HepG2 (cell line): ENCODE data around the gene SMC1A. TPM values are rescaled to one million over a fixed set of nuclear protein-coding genes. Genes with fewer than 3 reads are reported as not detected.

Experiments used
- ATAC-seq: fragments of 200-7000 bp; cut with Tn5 transposase; 3 replicates; pipeline ENCODE4 v1.9.1; 2020; ENCODE audit warnings: mild to moderate bottlenecking, moderate library complexity
- BruUV-seq: library from RNA; stranded (reverse); fragments of 400-500 nt; replicated peaks from 2 replicates; lab custom pipeline; 2021; lab: Mats Ljungman, UMichigan
- CTCF ChIA-PET: fragments of 300-600 bp; formaldehyde crosslinking; extraction: SDS; loops from one replicate; lab custom pipeline; 2021; ENCODE audit warnings: low total read pairs, inconsistent platforms, low intra/inter-chr PET ratio; lab: Yijun Ruan, JAX
- POLR2A ChIA-PET: fragments of 350-600 bp; sonication (Branson Sonifier 250); formaldehyde crosslinking; loops from one replicate; lab custom pipeline; 2020; ENCODE audit warnings: antibody characterized with exemption, inconsistent platforms; lab: Yijun Ruan, JAX
- DNase-seq: peaks from one replicate; pipeline ENCODE4 v3.0.0-alpha.2; 2015; ENCODE audit warnings: low spot score
- FAIRE-seq: peaks from 3 replicates; lab custom pipeline; 2011; peaks lifted over from hg19 to GRCh38; lab: Jason Lieb, UNC
- H2AFZ ChIP-seq: one replicate; pipeline ENCODE4 v1.6.1; 2011; ENCODE audit warnings: low read length, inconsistent platforms
- H3K27ac ChIP-seq: fragments of 300-600 bp; 3 replicates; pipeline ENCODE4 v1.8.0; 2011; ENCODE audit warnings: mixed run types, mild to moderate bottlenecking, mixed read lengths, low read length, inconsistent platforms; ENCODE audit not compliant: insufficient read depth; ENCODE audit errors: extremely low read length
- H3K27me3 ChIP-seq, 2 experiments: fragments of 200-600 bp in 1 of 2; 2 replicates in 1 of 2; 3 replicates in 1 of 2; pipeline versions ENCODE4 v1.6.0 to v1.8.0; 2011; ENCODE audit warnings: low read length in 2 of 2, mild to moderate bottlenecking in 2 of 2, moderate library complexity in 2 of 2, inconsistent platforms in 1 of 2; ENCODE audit not compliant: insufficient read depth in 2 of 2, control insufficient read depth in 1 of 2
- H3K36me3 ChIP-seq, 2 experiments: fragments of 200-600 bp in 1 of 2; replicated peaks in 1 of 2; 2 replicates in 1 of 2; 3 replicates in 1 of 2; pipeline versions ENCODE4 v1.5.1 to v1.8.0; 2011; ENCODE audit warnings: low read length in 2 of 2, inconsistent platforms in 1 of 2; ENCODE audit not compliant: insufficient read depth in 2 of 2, control insufficient read depth in 1 of 2
- H3K4me1 ChIP-seq: 2 replicates; pipeline ENCODE4 v1.5.1; 2012; ENCODE audit warnings: low read length, inconsistent platforms; ENCODE audit not compliant: insufficient read depth
- H3K4me2 ChIP-seq: 2 replicates; pipeline ENCODE4 v1.6.0; 2011; ENCODE audit warnings: low read depth, low read length, inconsistent platforms
- H3K4me3 ChIP-seq, 3 experiments: fragments of 200-600 bp in 1 of 3; sonication (generic), shearing (Covaris generic) in 1 of 3; replicated peaks in 1 of 3; 2 replicates each; pipeline ENCODE4 v1.5.1; 2011 to 2016; ENCODE audit warnings: low read length in 3 of 3, inconsistent platforms in 2 of 3, low read depth in 2 of 3, mild to moderate bottlenecking in 2 of 3, control low read depth in 1 of 3, mixed read lengths in 1 of 3; ENCODE audit not compliant: insufficient read depth in 1 of 3
- H3K79me2 ChIP-seq: one replicate; pipeline ENCODE4 v1.6.1; 2011; ENCODE audit warnings: low read length, inconsistent platforms; ENCODE audit not compliant: insufficient read depth
- H3K9ac ChIP-seq: 2 replicates; pipeline ENCODE4 v1.6.0; 2011; ENCODE audit warnings: mild to moderate bottlenecking, low read depth, low read length, inconsistent platforms; ENCODE audit not compliant: insufficient read depth
- H3K9me3 ChIP-seq: 2 replicates; pipeline ENCODE4 v1.5.1; 2012; ENCODE audit warnings: mild to moderate bottlenecking, low read length
- H4K20me1 ChIP-seq: 2 replicates; pipeline ENCODE4 v1.6.0; 2011; ENCODE audit warnings: inconsistent platforms, mild to moderate bottlenecking, low read length, moderate library complexity; ENCODE audit not compliant: insufficient read depth
- DNMT3B ChIP-seq: conservative IDR thresholded peaks from 2 replicates; pipeline ENCODE4 v1.6.1; 2016; ENCODE audit warnings: missing biosample characterization, control low read depth
- ISL2 ChIP-seq: sonication (generic); formaldehyde crosslinking; IDR thresholded peaks from 2 replicates; pipeline ENCODE4 v1.5.0; 2020; ENCODE audit warnings: missing genetic modification reagents
- JARID2 ChIP-seq: sonication (generic); formaldehyde crosslinking; IDR thresholded peaks from 2 replicates; pipeline ENCODE4 v1.8.1; 2023; ENCODE audit warnings: missing genetic modification reagents, inconsistent platforms; ENCODE audit not compliant: insufficient replicate concordance
- MTA3 ChIP-seq: sonication (generic); formaldehyde crosslinking; IDR thresholded peaks from 2 replicates; pipeline ENCODE4 v1.4.0; 2020; ENCODE audit warnings: missing genetic modification reagents
- MXD3 ChIP-seq: IDR thresholded peaks from 2 replicates; pipeline ENCODE4 v1.6.1; 2016; ENCODE audit warnings: mild to moderate bottlenecking, missing biosample characterization, missing genetic modification reagents
- NBN ChIP-seq: fragments of 450-650 bp; conservative IDR thresholded peaks from 2 replicates; pipeline ENCODE4 v1.6.1; 2017
- PCBP2 ChIP-seq: fragments of 200-400 bp; formaldehyde crosslinking; optimal IDR thresholded peaks from 2 replicates; pipeline ENCODE3; 2018; ENCODE audit warnings: low read length, low read depth; ENCODE audit not compliant: poor library complexity, severe bottlenecking
- RARA ChIP-seq: IDR thresholded peaks from 2 replicates; pipeline ENCODE4 v1.6.1; 2016; ENCODE audit warnings: missing genetic modification reagents, missing compliant biosample characterization
- SMARCC2 ChIP-seq: fragments of 450-650 bp; IDR thresholded peaks from 2 replicates; pipeline ENCODE4 v1.6.1; 2017; ENCODE audit warnings: antibody characterized with exemption, mild to moderate bottlenecking
- SNRNP70 ChIP-seq: fragments of 200-400 bp; formaldehyde crosslinking; IDR thresholded peaks from 2 replicates; pipeline ENCODE4 v1.6.1; 2017; ENCODE audit warnings: mild to moderate bottlenecking, low read depth, low read length, moderate library complexity
- SP140L ChIP-seq: sonication (generic); formaldehyde crosslinking; IDR thresholded peaks from 2 replicates; pipeline ENCODE4 v1.4.0; 2020; ENCODE audit warnings: missing genetic modification reagents, borderline replicate concordance
- SSRP1 ChIP-seq: IDR thresholded peaks from 2 replicates; pipeline ENCODE4 v1.6.1; 2016; ENCODE audit warnings: control low read depth
- TMF1 ChIP-seq: sonication (generic); formaldehyde crosslinking; IDR thresholded peaks from 2 replicates; pipeline ENCODE4 v1.8.1; 2022; ENCODE audit warnings: low read depth, missing genetic modification reagents
- ZFP82 ChIP-seq: sonication (generic); formaldehyde crosslinking; IDR thresholded peaks from 2 replicates; pipeline ENCODE4 v1.5.1; 2020; ENCODE audit warnings: mild to moderate bottlenecking, missing genetic modification reagents, borderline replicate concordance
- ZNF331 ChIP-seq: sonication (generic); formaldehyde crosslinking; IDR thresholded peaks from 2 replicates; pipeline ENCODE4 v1.4.0; 2020; ENCODE audit warnings: missing genetic modification reagents
- ZNF570 ChIP-seq: sonication (generic); formaldehyde crosslinking; IDR thresholded peaks from 2 replicates; pipeline ENCODE4 v1.4.0; 2020; ENCODE audit warnings: mild to moderate bottlenecking, missing genetic modification reagents, borderline replicate concordance
- ZNF678 ChIP-seq: sonication (generic); formaldehyde crosslinking; IDR thresholded peaks from 2 replicates; pipeline ENCODE4 v1.4.0; 2020; ENCODE audit warnings: mild to moderate bottlenecking, missing genetic modification reagents
- ZNF747 ChIP-seq: sonication (generic); formaldehyde crosslinking; IDR thresholded peaks from 2 replicates; pipeline ENCODE4 v1.8.1; 2023; ENCODE audit warnings: missing genetic modification reagents, mild to moderate bottlenecking, borderline replicate concordance
- ZNF768 ChIP-seq: sonication (generic); formaldehyde crosslinking; IDR thresholded peaks from 2 replicates; pipeline ENCODE4 v1.4.0; 2020; ENCODE audit warnings: missing genetic modification reagents
- WGBS: methylation state at CpG from one replicate; pipeline ENCODE4 v1.1.6; 2017; ENCODE audit warnings: low lambda C conversion rate; 5-methylcytosine and 5-hydroxymethylcytosine counted together
- in situ Hi-C: cut with HindIII; loops from 2 replicates; pipeline ENCODE4 v1.10.0; 2017; ENCODE audit warnings: low pct_unique_long_range_greater_than_20kb; ENCODE audit not compliant: extremely low pct_ligation_motif_present
- intact Hi-C: fragments of 100-400 bp; cut with micrococcal nuclease; formaldehyde crosslinking; loops from one replicate; pipeline ENCODE4 v1.10.0; 2022; ENCODE audit not compliant: unreplicated experiment
- polyA plus RNA-seq, 8 experiments: library from polyadenylated mRNA; depleted of rRNA in 3 of 8; stranded (reverse) in 7 of 8; unstranded in 1 of 8; fragments of >200 nt; fragmentation: Illumina TruSeq in 4 of 8; extraction: Trizol in 4 of 8; gene quantifications; 2 replicates each; pipeline versions ENCODE4 v1.2.1 to v1.2.3, GENCODE V29; 2011 to 2016; ENCODE audit warnings: low read depth in 4 of 8, missing spikeins in 1 of 8, mixed read lengths in 1 of 8; ENCODE audit not compliant: insufficient read depth in 1 of 8
- total RNA-seq, 5 experiments: library from RNA; depleted of rRNA; stranded (reverse); fragments of >200 nt; fragmentation: Illumina TruSeq; extraction: Trizol; gene quantifications; 2 replicates each; pipeline ENCODE4 v1.2.3, GENCODE V29; 2016; ENCODE audit warnings: low read depth in 1 of 5
- TF ChIP-seq, protein P1 (sequence below): sonication (generic); formaldehyde crosslinking; IDR thresholded peaks from 2 replicates; pipeline ENCODE4 v1.4.0; 2020; ENCODE audit warnings: missing genetic modification reagents

SMC1A gene
- total and polyA plus RNA-seq, 2 of the 13 experiments (the other 11 are each of a cell fraction or from before 2014, with no cell fraction given) = 9.4 to 46.6 TPM

GRCh38 chrX:53395605-53396298 is 26.7 kb downstream of the SMC1A start:
- no TSS peak for BruUV-seq
- intact Hi-C loops (no loop called here), in situ Hi-C loops (no loop called here)
- no peaks in the 10 kb centered on the region for H3K79me2 ChIP-seq
- H3K4me3 ChIP-seq = no peak overlapping the region
- no peak for TF ChIP-seq SMARCC2
- TF ChIP-seq ZFP82 (CRISPR knock-in tag) = no peak
- no peak for TF ChIP-seq TMF1 (CRISPR knock-in tag)
- no peak for TF ChIP-seq JARID2 (CRISPR knock-in tag)
- TF ChIP-seq ZNF768 = no peak
- TF ChIP-seq NBN = no peak
- no peak for TF ChIP-seq SSRP1 (CRISPR knock-in tag)
- TF ChIP-seq ISL2 (CRISPR knock-in tag) = no peak
- no peak for TF ChIP-seq MXD3 (CRISPR knock-in tag)
- no peak for TF ChIP-seq RARA (CRISPR knock-in tag)
- no peak for TF ChIP-seq PCBP2
- no peak for TF ChIP-seq ZNF570 (CRISPR knock-in tag)
- TF ChIP-seq, protein P1, sequence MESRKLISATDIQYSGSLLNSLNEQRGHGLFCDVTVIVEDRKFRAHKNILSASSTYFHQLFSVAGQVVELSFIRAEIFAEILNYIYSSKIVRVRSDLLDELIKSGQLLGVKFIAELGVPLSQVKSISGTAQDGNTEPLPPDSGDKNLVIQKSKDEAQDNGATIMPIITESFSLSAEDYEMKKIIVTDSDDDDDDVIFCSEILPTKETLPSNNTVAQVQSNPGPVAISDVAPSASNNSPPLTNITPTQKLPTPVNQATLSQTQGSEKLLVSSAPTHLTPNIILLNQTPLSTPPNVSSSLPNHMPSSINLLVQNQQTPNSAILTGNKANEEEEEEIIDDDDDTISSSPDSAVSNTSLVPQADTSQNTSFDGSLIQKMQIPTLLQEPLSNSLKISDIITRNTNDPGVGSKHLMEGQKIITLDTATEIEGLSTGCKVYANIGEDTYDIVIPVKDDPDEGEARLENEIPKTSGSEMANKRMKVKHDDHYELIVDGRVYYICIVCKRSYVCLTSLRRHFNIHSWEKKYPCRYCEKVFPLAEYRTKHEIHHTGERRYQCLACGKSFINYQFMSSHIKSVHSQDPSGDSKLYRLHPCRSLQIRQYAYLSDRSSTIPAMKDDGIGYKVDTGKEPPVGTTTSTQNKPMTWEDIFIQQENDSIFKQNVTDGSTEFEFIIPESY (CRISPR knock-in tag) = no peak
- no peak for TF ChIP-seq ZNF747
- TF ChIP-seq ZNF678 (CRISPR knock-in tag) = no peak
- no peak for TF ChIP-seq SNRNP70
- no peak for TF ChIP-seq DNMT3B (CRISPR knock-in tag)
- no peak for TF ChIP-seq MTA3 (CRISPR knock-in tag)
- no peak for TF ChIP-seq ZNF331 (CRISPR knock-in tag)
- no peak for TF ChIP-seq SP140L (CRISPR knock-in tag)
- no peaks in the 10 kb centered on the region for H3K27me3 ChIP-seq
- FAIRE-seq (no peak), DNase-seq (no peak), ATAC-seq (peak; percentile 46; the same call in 2 of the 3 replicates)
- H3K36me3 ChIP-seq = peaks cover 3 to 16% of the 10 kb centered on the region in 2 experiments; a peak in 3 of 5 replicates
- H2AFZ ChIP-seq = no peak overlapping the region
- ChIA-PET POLR2A (no interaction called here), CTCF (no interaction called here)
- H3K9ac ChIP-seq = no peak overlapping the region
- no peak overlapping the region for H3K27ac ChIP-seq
- H3K9me3 ChIP-seq = no peaks in the 10 kb centered on the region
- H4K20me1 ChIP-seq = no peaks in the 10 kb centered on the region
- 100% methylated on average over 2 of the region's 2 CpGs for whole genome bisulfite sequencing
- no peaks in the 10 kb centered on the region for H3K4me1 ChIP-seq
- H3K4me2 ChIP-seq = no peak overlapping the region
